Common myeloid progenitor, CD34-positive (primary cell): ENCODE measurements around the gene TMED5.

Experiments
- CTCF ChIA-PET: fragments of 350-600 bp; sonication (Branson Sonifier 250); formaldehyde crosslinking; loops from one replicate; lab custom pipeline; 2021; ENCODE audit warnings: antibody characterized with exemption; lab: Charles Lee
- POLR2A ChIA-PET: fragments of 350-600 bp; sonication (Branson Sonifier 250); formaldehyde crosslinking; loops from one replicate; lab custom pipeline; 2021; ENCODE audit warnings: antibody characterized with exemption; lab: Charles Lee
- DNase-seq, 3 donors: peaks; one replicate each; pipeline versions ENCODE4 v3.0.0 to v3.0.0-alpha.2; 2013
- H3K27ac ChIP-seq, 2 experiments: 1 replicate in 1 of 2; 2 replicates in 1 of 2; pipeline ENCODE4 v1.7.0; 2013; ENCODE audit warnings: inconsistent platforms in 2 of 2, low read length in 2 of 2, mild to moderate bottlenecking in 2 of 2, low read depth in 1 of 2, moderate library complexity in 1 of 2; ENCODE audit not compliant: severe bottlenecking in 2 of 2, insufficient read depth in 1 of 2, poor library complexity in 1 of 2
- H3K27me3 ChIP-seq, 5 experiments: replicated peaks in 2 of 5; 1 replicate in 3 of 5; 2 replicates in 2 of 5; pipeline versions ENCODE4 v1.6.1 to v1.7.0; 2013; ENCODE audit warnings: low read length in 4 of 5, mild to moderate bottlenecking in 2 of 5, moderate library complexity in 2 of 5, inconsistent platforms in 1 of 5; ENCODE audit not compliant: insufficient read depth in 5 of 5, control insufficient read depth in 4 of 5
- H3K36me3 ChIP-seq, 4 experiments: 1 replicate in 2 of 4; 2 replicates in 2 of 4; pipeline versions ENCODE4 v1.6.1 to v1.7.0; 2013; ENCODE audit warnings: low read length in 3 of 4, control low read depth in 1 of 4, mild to moderate bottlenecking in 1 of 4; ENCODE audit not compliant: control insufficient read depth in 4 of 4, insufficient read depth in 4 of 4
- H3K4me1 ChIP-seq, 4 experiments: 1 replicate in 3 of 4; 2 replicates in 1 of 4; pipeline versions ENCODE4 v1.6.1 to v1.7.1; 2013; ENCODE audit warnings: low read length in 3 of 4, mild to moderate bottlenecking in 3 of 4, control low read depth in 1 of 4, inconsistent platforms in 1 of 4, moderate library complexity in 1 of 4; ENCODE audit not compliant: control insufficient read depth in 4 of 4, insufficient read depth in 4 of 4; ENCODE audit errors: control extremely low read depth in 1 of 4
- H3K4me3 ChIP-seq, 7 experiments: 1 replicate in 4 of 7; 2 replicates in 3 of 7; pipeline versions ENCODE4 v1.5.1 to v1.7.0; 2013; ENCODE audit warnings: mild to moderate bottlenecking in 7 of 7, low read length in 6 of 7, moderate library complexity in 6 of 7, inconsistent platforms in 2 of 7, low read depth in 2 of 7, control low read depth in 1 of 7; ENCODE audit not compliant: insufficient read depth in 4 of 7, control insufficient read depth in 1 of 7; ENCODE audit errors: extremely low read depth in 1 of 7
- H3K9me3 ChIP-seq, 5 experiments: 1 replicate in 4 of 5; 2 replicates in 1 of 5; pipeline versions ENCODE4 v1.6.1 to v1.7.1; 2013; ENCODE audit warnings: low read length in 4 of 5, mild to moderate bottlenecking in 2 of 5, inconsistent platforms in 1 of 5, low read depth in 1 of 5, moderate library complexity in 1 of 5; ENCODE audit not compliant: control insufficient read depth in 4 of 5, insufficient read depth in 2 of 5; ENCODE audit errors: control extremely low read depth in 1 of 5
- WGBS: methylation state at CpG from one replicate; pipeline ENCODE4 v1.1.5; 2013; ENCODE audit not compliant: insufficient coverage; 5-methylcytosine and 5-hydroxymethylcytosine counted together

Gene TMED5

DNA sequence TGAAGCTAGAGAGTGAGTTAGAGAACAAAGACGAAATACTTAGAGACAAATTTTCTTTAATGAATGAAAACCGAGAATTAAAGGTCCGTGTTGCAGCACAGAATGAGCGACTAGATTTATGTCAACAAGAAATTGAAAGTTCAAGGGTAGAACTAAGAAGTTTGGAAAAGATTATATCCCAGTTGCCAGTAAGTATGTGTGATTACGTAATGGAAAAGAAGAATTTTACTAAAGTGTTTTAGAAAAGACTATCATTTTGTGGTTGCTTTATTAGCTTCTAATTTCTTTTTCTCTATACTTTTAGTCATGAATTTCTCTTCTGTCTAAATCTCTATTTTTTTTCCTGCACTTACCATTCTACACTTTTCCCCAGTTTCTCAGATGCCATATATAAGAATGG is 27.0 kb upstream of the TMED5 start:
- H3K27ac ChIP-seq, result no peak overlapping the region
- 100% methylated on average over 4 of the region's 5 CpGs for WGBS
- ChIA-PET POLR2A (interaction anchor here (0.8 kb wide), 1 partner anchor 33 kb away, joined by 3 read pairs; no protein-coding TSS in a partner anchor), CTCF (interaction anchor here (0.9 to 1.1 kb wide), 2 partner anchors 16 to 25 kb away, joined by 3 read pairs; no protein-coding TSS in a partner anchor)
- no peak overlapping the region for H3K4me3 ChIP-seq
- DNase-seq, result no peak
- H3K4me1 ChIP-seq, result no peaks in the 10 kb centered on the region
- no peaks in the 10 kb centered on the region for H3K9me3 ChIP-seq
- H3K27me3 ChIP-seq, result no peaks in the 10 kb centered on the region
- H3K36me3 ChIP-seq, result peaks cover 0 to 33% (median 28%) of the 10 kb centered on the region in 4 experiments

DNA sequence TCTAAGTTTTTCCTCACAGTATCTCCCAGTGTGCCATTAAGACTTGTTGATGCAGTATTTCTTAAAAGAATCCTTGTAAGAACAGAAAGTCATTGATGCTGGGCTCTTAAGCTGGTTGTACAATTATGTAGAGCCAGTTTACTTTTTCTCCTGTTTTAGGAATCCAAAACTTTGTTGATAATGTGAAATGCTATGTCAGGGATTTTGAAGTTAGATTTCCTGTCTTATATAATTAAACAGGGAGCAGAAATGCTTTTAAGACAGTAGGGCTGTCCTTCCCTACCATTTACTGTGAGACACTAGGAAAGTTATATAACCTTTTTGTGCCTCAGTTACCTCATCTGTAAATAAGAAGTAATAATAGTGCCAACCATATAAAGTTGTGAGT is 26.3 kb upstream of the TMED5 start:
- CTCF ChIA-PET, result interaction anchor here (0.9 to 1.1 kb wide), 2 partner anchors 16 to 24 kb away, joined by 3 read pairs; no protein-coding TSS in a partner anchor
- POLR2A ChIA-PET, result no interaction called here
- H3K4me3 ChIP-seq, result no peak overlapping the region
- H3K36me3 ChIP-seq, result peaks cover 0 to 38% (median 29%) of the 10 kb centered on the region in 4 experiments
- H3K27ac ChIP-seq, result no peak overlapping the region
- H3K9me3 ChIP-seq, result no peaks in the 10 kb centered on the region
- H3K27me3 ChIP-seq, result no peaks in the 10 kb centered on the region
- no peaks in the 10 kb centered on the region for H3K4me1 ChIP-seq
- no peak for DNase-seq

- ChIA-PET POLR2A (no interaction called here), CTCF (interaction anchor here (1.1 kb wide), 1 partner anchor 24 kb away, joined by 3 read pairs; no protein-coding TSS in a partner anchor)
- DNase-seq, result no peak
- Histone ChIP-seq H3K27ac (no peak overlapping the region), H3K4me1 (no peaks in the 10 kb centered on the region), H3K9me3 (no peaks in the 10 kb centered on the region), H3K36me3 (peaks cover 0 to 38% (median 29%) of the 10 kb centered on the region in 4 experiments), H3K4me3 (no peak overlapping the region), H3K27me3 (no peaks in the 10 kb centered on the region)
- WGBS, result 100% methylated on average over 2 of the region's 6 CpGs
Measured at GRCh38 chr1:93205892-93206566, 25.8 kb upstream of the TMED5 start.

DNA sequence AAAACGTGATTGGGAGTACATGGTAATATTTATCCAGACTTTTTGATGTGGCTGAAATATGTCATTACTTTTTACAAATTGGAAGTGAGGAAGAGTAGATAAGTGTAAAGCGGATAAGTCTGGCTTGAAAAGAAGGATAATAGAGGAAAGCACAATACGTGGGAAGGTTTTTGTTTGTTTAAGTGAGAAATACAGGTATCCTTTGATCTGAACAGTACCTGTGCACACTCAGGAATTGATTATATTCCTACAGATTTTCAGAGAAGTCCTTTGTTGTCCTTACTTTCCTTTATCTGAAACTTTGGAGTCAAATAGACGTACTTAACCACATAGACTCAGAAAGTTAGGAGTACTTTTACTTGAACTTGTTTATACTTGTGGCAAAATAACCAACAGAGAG is 20.5 kb upstream of the TMED5 start:
- Histone ChIP-seq H3K27me3 (no peaks in the 10 kb centered on the region), H3K4me1 (no peaks in the 10 kb centered on the region), H3K9me3 (no peaks in the 10 kb centered on the region), H3K4me3 (no peak overlapping the region), H3K36me3 (peaks cover 16 to 45% (median 31%) of the 10 kb centered on the region in 4 experiments), H3K27ac (no peak overlapping the region)
- ChIA-PET CTCF (no interaction called here), POLR2A (no interaction called here)
- 100% methylated on average over 3 of the region's 4 CpGs for WGBS
- no peak for DNase-seq

GRCh38 chr1:93200086-93200620 is 19.9 kb upstream of the TMED5 start:
- no peaks in the 10 kb centered on the region for H3K27me3 ChIP-seq
- 90% methylated on average over 2 of the region's 6 CpGs for WGBS
- CTCF ChIA-PET, result no interaction called here
- no peaks in the 10 kb centered on the region for H3K4me1 ChIP-seq
- H3K9me3 ChIP-seq, result no peaks in the 10 kb centered on the region
- no peak overlapping the region for H3K27ac ChIP-seq
- peaks cover 19 to 48% (median 34%) of the 10 kb centered on the region in 4 experiments for H3K36me3 ChIP-seq
- no peak for DNase-seq
- POLR2A ChIA-PET, result no interaction called here
- no peak overlapping the region for H3K4me3 ChIP-seq

DNA sequence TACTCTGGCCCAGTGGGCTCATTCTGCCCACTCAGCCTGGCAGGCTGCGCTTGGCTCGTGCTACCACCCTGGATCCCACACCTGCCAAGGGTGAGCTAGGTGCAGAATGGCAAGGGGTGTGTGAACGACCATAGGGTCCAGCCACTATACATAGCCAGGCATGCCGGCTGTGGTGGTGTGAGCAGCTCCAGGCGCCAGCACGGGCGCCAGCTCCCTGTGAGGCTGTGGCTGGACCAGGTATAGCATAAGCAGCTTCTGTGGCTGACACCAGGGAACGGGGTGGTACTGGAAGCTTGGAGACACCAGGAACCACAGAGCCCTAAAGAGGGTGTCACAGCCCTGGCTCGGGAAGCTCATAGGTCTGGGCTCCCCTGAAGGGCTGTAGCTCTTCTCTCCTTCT is 18.9 kb upstream of the TMED5 start:
- Histone ChIP-seq H3K27me3 (no peaks in the 10 kb centered on the region), H3K36me3 (peaks cover 17 to 51% (median 36%) of the 10 kb centered on the region in 4 experiments), H3K4me3 (no peak overlapping the region), H3K27ac (no peak overlapping the region), H3K9me3 (no peaks in the 10 kb centered on the region), H3K4me1 (no peaks in the 10 kb centered on the region)
- ChIA-PET CTCF (no interaction called here), POLR2A (no interaction called here)
- 96% methylated on average over 7 of the region's 9 CpGs for WGBS
- DNase-seq, result no peak

DNA sequence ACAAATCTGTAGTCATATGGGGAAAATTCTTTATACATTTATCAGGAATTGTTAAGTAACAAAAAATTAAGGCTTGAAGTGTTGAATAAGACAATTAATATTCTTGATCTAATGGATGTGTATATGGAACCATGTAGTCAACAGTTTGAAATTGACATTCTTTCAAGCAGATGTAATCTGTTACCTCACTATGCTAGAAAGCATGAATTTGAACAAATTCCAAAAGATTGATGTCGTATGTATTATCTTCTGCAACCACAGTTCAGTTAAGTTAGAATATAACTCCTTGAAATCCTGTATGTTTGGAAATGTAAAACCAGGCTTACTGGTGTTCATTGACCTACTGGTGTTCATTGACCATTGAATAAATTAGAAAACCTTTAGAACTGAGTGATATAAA is 16.4 kb upstream of the TMED5 start:
- no peak overlapping the region for H3K27ac ChIP-seq
- DNase-seq, result no peak
- no peaks in the 10 kb centered on the region for H3K4me1 ChIP-seq
- peaks cover 6 to 39% (median 30%) of the 10 kb centered on the region in 4 experiments for H3K36me3 ChIP-seq
- ChIA-PET POLR2A (no interaction called here), CTCF (interaction anchor here (0.7 kb wide), 1 partner anchor 178 kb away, joined by 3 read pairs; no protein-coding TSS in a partner anchor)
- WGBS, result no CpG with 5 or more reads among the region's 1 CpG
- H3K27me3 ChIP-seq, result no peaks in the 10 kb centered on the region
- no peak overlapping the region for H3K4me3 ChIP-seq
- H3K9me3 ChIP-seq, result no peaks in the 10 kb centered on the region
